RWPE2 (cell line): Measurements from ENCODE around the gene ETFB.

Experiments
- ATAC-seq: fragments of 200-7000 bp; cut with Tn5 transposase; 3 replicates; pipeline ENCODE4 v1.9.1; 2021; ENCODE audit warnings: low read depth
- DNase-seq: peaks from one replicate; pipeline ENCODE4 v3.0.0-alpha.2; 2020; ENCODE audit warnings: low spot score
- H3K27ac ChIP-seq: fragments of 450-650 bp; 2 replicates; pipeline ENCODE4 v1.5.1; 2017; ENCODE audit warnings: mild to moderate bottlenecking; ENCODE audit not compliant: poor library complexity, severe bottlenecking
- H3K27me3 ChIP-seq: fragments of 250-450 bp; sonication (Bioruptor Pico); 2 replicates; pipeline ENCODE4 v1.5.1; 2021; ENCODE audit warnings: mild to moderate bottlenecking, moderate library complexity; ENCODE audit not compliant: insufficient read depth, poor library complexity, severe bottlenecking
- H3K36me3 ChIP-seq: fragments of 250-450 bp; sonication (Bioruptor Pico); 2 replicates; pipeline ENCODE4 v1.5.1; 2020; ENCODE audit warnings: low read depth, mild to moderate bottlenecking, moderate library complexity
- H3K4me1 ChIP-seq: fragments of 250-450 bp; sonication (Bioruptor Pico); 2 replicates; pipeline ENCODE4 v1.5.1; 2021; ENCODE audit warnings: mild to moderate bottlenecking, moderate library complexity; ENCODE audit not compliant: insufficient read depth, poor library complexity, severe bottlenecking
- H3K4me3 ChIP-seq: fragments of 250-450 bp; sonication (Bioruptor Pico); 2 replicates; pipeline ENCODE4 v1.5.1; 2021; ENCODE audit warnings: mild to moderate bottlenecking, moderate library complexity; ENCODE audit not compliant: severe bottlenecking
- H3K9me3 ChIP-seq: fragments of 250-450 bp; sonication (Bioruptor Pico); 2 replicates; pipeline ENCODE4 v1.5.1; 2021; ENCODE audit warnings: mild to moderate bottlenecking, moderate library complexity; ENCODE audit not compliant: severe bottlenecking
- CTCF ChIP-seq: fragments of 450-650 bp; IDR thresholded peaks from one replicate; pipeline ENCODE4 v1.5.1; 2017; ENCODE audit warnings: mild to moderate bottlenecking, moderate library complexity; ENCODE audit not compliant: poor library complexity, severe bottlenecking

ETFB gene

GRCh38 chr19:51327066-51328001 lies 38.9 kb downstream of the ETFB start:
- TF ChIP-seq CTCF = peak; percentile 46
- Histone ChIP-seq H3K27ac (no peak overlapping the region), H3K4me1 (peaks cover 2% of the 10 kb centered on the region), H3K4me3 (peak overlapping the region; percentile 16), H3K36me3 (no peaks in the 10 kb centered on the region), H3K9me3 (no peaks in the 10 kb centered on the region), H3K27me3 (peaks cover 8% of the 10 kb centered on the region)
- peak; percentile 69 for ATAC-seq
- DNase-seq = no peak

- DNase-seq (no peak), ATAC-seq (no peak)
- Histone ChIP-seq H3K36me3 (no peaks in the 10 kb centered on the region), H3K27ac (no peak overlapping the region), H3K27me3 (peaks cover 8% of the 10 kb centered on the region), H3K9me3 (no peaks in the 10 kb centered on the region), H3K4me1 (peaks cover 2% of the 10 kb centered on the region), H3K4me3 (no peak overlapping the region)
- no peak for TF ChIP-seq CTCF
Observed at GRCh38 chr19:51326216-51327065, 39.7 kb downstream of the ETFB start.

GRCh38 chr19:51325161-51325976 lies 40.8 kb downstream of the ETFB start:
- Histone ChIP-seq H3K9me3 (no peaks in the 10 kb centered on the region), H3K4me1 (peaks cover 2% of the 10 kb centered on the region), H3K27me3 (peaks cover 8% of the 10 kb centered on the region), H3K36me3 (no peaks in the 10 kb centered on the region), H3K27ac (no peak overlapping the region), H3K4me3 (no peak overlapping the region)
- TF ChIP-seq CTCF = no peak
- no peak for DNase-seq
- ATAC-seq = no peak

- no peak overlapping the region for H3K27ac ChIP-seq
- TF ChIP-seq CTCF = no peak
- peaks cover 2% of the 10 kb centered on the region for H3K4me1 ChIP-seq
- H3K27me3 ChIP-seq = peaks cover 8% of the 10 kb centered on the region
- no peaks in the 10 kb centered on the region for H3K9me3 ChIP-seq
- no peaks in the 10 kb centered on the region for H3K36me3 ChIP-seq
- no peak for ATAC-seq
- H3K4me3 ChIP-seq = no peak overlapping the region
- no peak for DNase-seq
Observed at GRCh38 chr19:51324167-51324481, 42.1 kb downstream of the ETFB start.
